Fibroblast of lung (primary cell): Measurements from ENCODE around the gene FMNL2. TPM values are rescaled to one million over a fixed set of nuclear protein-coding genes. Genes with fewer than 3 reads are reported as not detected.

Experiments
- DNase-seq, 2 donors: peaks; one replicate each; pipeline versions ENCODE4 v3.0.0 to v3.0.0-alpha.2; 2010; ENCODE audit warnings: low read depth in 2 of 2
- H2AFZ ChIP-seq: 2 replicates; pipeline ENCODE4 v1.5.1; 2012; ENCODE audit warnings: low read length, control low read depth, inconsistent platforms
- H3K27ac ChIP-seq: 2 replicates; pipeline ENCODE4 v1.5.1; 2011; ENCODE audit warnings: low read length, control low read depth; ENCODE audit not compliant: insufficient read depth
- H3K27me3 ChIP-seq: 2 replicates; pipeline ENCODE4 v1.5.1; 2011; ENCODE audit warnings: mild to moderate bottlenecking, low read length; ENCODE audit not compliant: control insufficient read depth, insufficient read depth
- H3K36me3 ChIP-seq: 2 replicates; pipeline ENCODE4 v1.5.1; 2011; ENCODE audit warnings: low read length; ENCODE audit not compliant: control insufficient read depth, insufficient read depth
- H3K4me1 ChIP-seq: 2 replicates; pipeline ENCODE4 v1.5.1; 2011; ENCODE audit warnings: low read length; ENCODE audit not compliant: control insufficient read depth, insufficient read depth; ENCODE audit errors: extremely low read depth
- H3K4me2 ChIP-seq: 2 replicates; pipeline ENCODE4 v1.5.1; 2011; ENCODE audit warnings: low read length, control low read depth; ENCODE audit not compliant: insufficient read depth; ENCODE audit errors: extremely low read depth
- H3K4me3 ChIP-seq, 4 experiments: fragments of 200-600 bp in 1 of 4; sonication (generic) in 1 of 4; replicated peaks in 1 of 4; 2 replicates each; pipeline ENCODE4 v1.5.1; 2011 to 2016; ENCODE audit warnings: low read length in 4 of 4, low read depth in 3 of 4, mild to moderate bottlenecking in 3 of 4, control low read depth in 2 of 4, inconsistent platforms in 1 of 4, mixed read lengths in 1 of 4; ENCODE audit not compliant: insufficient read depth in 1 of 4; ENCODE audit errors: control extremely low read depth in 1 of 4
- H3K79me2 ChIP-seq: 2 replicates; pipeline ENCODE4 v1.5.1; 2012; ENCODE audit warnings: mild to moderate bottlenecking, low read length, inconsistent platforms; ENCODE audit not compliant: control insufficient read depth, insufficient read depth
- H3K9ac ChIP-seq: 2 replicates; pipeline ENCODE4 v1.5.1; 2011; ENCODE audit warnings: mild to moderate bottlenecking, low read length, control low read depth; ENCODE audit not compliant: insufficient read depth
- H3K9me3 ChIP-seq: 2 replicates; pipeline ENCODE4 v1.5.1; 2012; ENCODE audit warnings: low read depth, low read length; ENCODE audit not compliant: control insufficient read depth, insufficient read depth
- H4K20me1 ChIP-seq: 2 replicates; pipeline ENCODE4 v1.5.1; 2011; ENCODE audit warnings: low read length; ENCODE audit not compliant: control insufficient read depth, insufficient read depth; ENCODE audit errors: extremely low read depth
- EZH2 ChIP-seq: IDR thresholded peaks from 2 replicates; pipeline ENCODE4 v1.5.1; 2012; ENCODE audit warnings: low read length, control low read depth, mild to moderate bottlenecking; ENCODE audit errors: missing control alignments
- polyA plus RNA-seq, 2 donors: library from polyadenylated mRNA; depleted of rRNA in 1 of 2; stranded (reverse) in 1 of 2; unstranded in 1 of 2; fragments of >200 nt; gene quantifications; 2 replicates each; pipeline ENCODE4 v1.2.1, GENCODE V29; 2011 to 2012; ENCODE audit warnings: missing spikeins in 1 of 2
- total RNA-seq: library from RNA; depleted of rRNA; stranded (reverse); fragments of >200 nt; gene quantifications from 2 replicates; pipeline ENCODE4 v1.2.1, GENCODE V29; 2014
- TF ChIP-seq, protein P1 (sequence below), 2 donors: IDR thresholded peaks in 1 of 2; conservative IDR thresholded peaks in 1 of 2; 1 replicate in 1 of 2; 2 replicates in 1 of 2; pipeline ENCODE4 v1.5.1; 2011 to 2012; ENCODE audit warnings: low read length in 2 of 2, control low read depth in 1 of 2, inconsistent platforms in 1 of 2, low read depth in 1 of 2, mild to moderate bottlenecking in 1 of 2

FMNL2 gene
- total and polyA plus RNA-seq, 2 donors (not counting 1 experiment from before 2014, with no cell fraction given): 12.0 to 30.2 TPM

DNA sequence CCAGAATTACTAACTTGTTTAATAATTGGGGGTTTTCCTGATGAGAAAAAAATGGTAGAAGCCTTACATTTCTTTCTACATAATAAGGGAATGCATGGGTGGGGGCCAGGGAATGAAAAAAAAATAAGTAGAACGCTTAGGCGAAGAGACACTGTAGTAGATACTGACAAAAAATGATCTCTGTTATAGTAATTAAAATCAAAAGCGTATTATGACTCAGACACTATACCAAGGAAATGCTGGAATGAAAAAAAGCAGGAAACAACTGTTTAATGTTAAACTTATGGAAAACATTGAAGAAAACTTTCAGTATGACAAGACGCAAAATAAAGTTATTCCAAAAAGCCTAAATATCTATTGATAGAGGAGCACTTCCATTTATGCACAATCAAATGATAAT, 339.4 kb downstream of the FMNL2 start:
- no peaks in the 10 kb centered on the region for H3K4me1 ChIP-seq
- H4K20me1 ChIP-seq: no peaks in the 10 kb centered on the region
- no peak for DNase-seq
- H2AFZ ChIP-seq: no peak overlapping the region
- no peaks in the 10 kb centered on the region for H3K9me3 ChIP-seq
- peaks cover 7% of the 10 kb centered on the region for H3K36me3 ChIP-seq
- H3K9ac ChIP-seq: no peak overlapping the region
- no peak overlapping the region for H3K4me2 ChIP-seq
- no peaks in the 10 kb centered on the region for H3K27me3 ChIP-seq
- TF ChIP-seq, protein P1, sequence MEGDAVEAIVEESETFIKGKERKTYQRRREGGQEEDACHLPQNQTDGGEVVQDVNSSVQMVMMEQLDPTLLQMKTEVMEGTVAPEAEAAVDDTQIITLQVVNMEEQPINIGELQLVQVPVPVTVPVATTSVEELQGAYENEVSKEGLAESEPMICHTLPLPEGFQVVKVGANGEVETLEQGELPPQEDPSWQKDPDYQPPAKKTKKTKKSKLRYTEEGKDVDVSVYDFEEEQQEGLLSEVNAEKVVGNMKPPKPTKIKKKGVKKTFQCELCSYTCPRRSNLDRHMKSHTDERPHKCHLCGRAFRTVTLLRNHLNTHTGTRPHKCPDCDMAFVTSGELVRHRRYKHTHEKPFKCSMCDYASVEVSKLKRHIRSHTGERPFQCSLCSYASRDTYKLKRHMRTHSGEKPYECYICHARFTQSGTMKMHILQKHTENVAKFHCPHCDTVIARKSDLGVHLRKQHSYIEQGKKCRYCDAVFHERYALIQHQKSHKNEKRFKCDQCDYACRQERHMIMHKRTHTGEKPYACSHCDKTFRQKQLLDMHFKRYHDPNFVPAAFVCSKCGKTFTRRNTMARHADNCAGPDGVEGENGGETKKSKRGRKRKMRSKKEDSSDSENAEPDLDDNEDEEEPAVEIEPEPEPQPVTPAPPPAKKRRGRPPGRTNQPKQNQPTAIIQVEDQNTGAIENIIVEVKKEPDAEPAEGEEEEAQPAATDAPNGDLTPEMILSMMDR (conservative IDR thresholded peaks at IDR 0.05 in 1 of 2, IDR thresholded peaks at IDR 0.05 in 1 of 2; ENCODE audit: low read depth in 1 of 2, low read length in 2 of 2): no peak
- TF ChIP-seq EZH2: no peak
- no peak overlapping the region for H3K27ac ChIP-seq
- H3K79me2 ChIP-seq: no peaks in the 10 kb centered on the region
- no peak overlapping the region for H3K4me3 ChIP-seq

DNA sequence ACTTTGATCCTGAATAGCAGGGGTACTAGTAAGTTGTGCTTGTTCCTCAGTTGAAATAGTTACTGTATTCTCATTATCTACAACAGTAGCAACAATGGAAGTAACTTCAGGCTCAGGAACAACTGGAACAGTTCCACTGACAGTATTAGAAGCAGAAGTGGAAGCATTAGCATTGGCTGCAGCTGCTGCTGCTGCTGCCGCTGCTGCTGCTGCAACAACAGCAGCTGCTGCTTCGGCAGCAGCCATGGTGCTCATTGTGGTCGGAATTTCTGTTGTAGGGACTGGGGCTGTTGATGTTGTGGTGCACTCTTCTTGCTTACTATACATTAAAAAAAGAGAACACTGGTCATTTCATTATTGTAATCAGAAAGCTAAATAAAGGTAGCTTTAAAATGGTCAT, 341.5 kb downstream of the FMNL2 start:
- Histone ChIP-seq H3K4me2 (no peak overlapping the region), H4K20me1 (no peaks in the 10 kb centered on the region), H3K4me1 (no peaks in the 10 kb centered on the region), H3K9me3 (no peaks in the 10 kb centered on the region), H3K36me3 (peaks cover 5% of the 10 kb centered on the region), H3K4me3 (no peak overlapping the region), H3K27ac (no peak overlapping the region), H3K79me2 (no peaks in the 10 kb centered on the region), H3K9ac (no peak overlapping the region), H3K27me3 (no peaks in the 10 kb centered on the region), H2AFZ (no peak overlapping the region)
- no peak for DNase-seq
- TF ChIP-seq, protein P1 (conservative IDR thresholded peaks at IDR 0.05 in 1 of 2, IDR thresholded peaks at IDR 0.05 in 1 of 2; ENCODE audit: low read depth in 1 of 2, low read length in 2 of 2): no peak
- TF ChIP-seq EZH2: no peak

DNA sequence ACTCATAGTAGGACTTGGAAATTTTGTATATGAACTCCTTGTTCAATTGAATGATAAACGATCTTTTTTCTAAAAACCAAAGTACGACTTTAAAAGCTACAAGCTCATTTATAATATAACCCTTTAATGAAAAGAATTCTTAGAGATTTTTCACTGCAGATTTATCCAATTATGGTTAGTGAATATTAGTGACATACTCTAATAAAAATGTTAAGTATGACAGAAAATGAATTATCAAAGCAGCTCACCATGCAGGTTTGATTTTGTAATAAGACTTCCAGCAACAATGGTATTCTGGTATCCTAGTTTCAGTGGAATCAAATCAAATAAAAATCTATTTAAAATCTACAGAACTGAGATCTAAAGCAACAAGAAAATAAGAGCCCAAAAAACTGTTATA, 343.8 kb downstream of the FMNL2 start:
- H3K36me3 ChIP-seq: peaks cover 5% of the 10 kb centered on the region
- H3K27ac ChIP-seq: no peak overlapping the region
- H3K9me3 ChIP-seq: no peaks in the 10 kb centered on the region
- no peak overlapping the region for H3K4me2 ChIP-seq
- peaks cover 7% of the 10 kb centered on the region for H3K79me2 ChIP-seq
- TF ChIP-seq, protein P1 (conservative IDR thresholded peaks at IDR 0.05 in 1 of 2, IDR thresholded peaks at IDR 0.05 in 1 of 2; ENCODE audit: low read depth in 1 of 2, low read length in 2 of 2): no peak
- no peak for TF ChIP-seq EZH2
- DNase-seq: no peak
- H4K20me1 ChIP-seq: no peaks in the 10 kb centered on the region
- no peaks in the 10 kb centered on the region for H3K4me1 ChIP-seq
- H3K4me3 ChIP-seq: no peak overlapping the region
- H3K27me3 ChIP-seq: no peaks in the 10 kb centered on the region
- H2AFZ ChIP-seq: no peak overlapping the region
- no peak overlapping the region for H3K9ac ChIP-seq
